GM21390 (cell line): Measurements from ENCODE around the gene ASCC1.

Source experiments
- ATAC-seq: cut with Tn5 transposase; IDR thresholded peaks from one replicate; pipeline ENCODE4 v1.9.1; 2021; ENCODE audit not compliant: unreplicated experiment

ASCC1 gene

DNA sequence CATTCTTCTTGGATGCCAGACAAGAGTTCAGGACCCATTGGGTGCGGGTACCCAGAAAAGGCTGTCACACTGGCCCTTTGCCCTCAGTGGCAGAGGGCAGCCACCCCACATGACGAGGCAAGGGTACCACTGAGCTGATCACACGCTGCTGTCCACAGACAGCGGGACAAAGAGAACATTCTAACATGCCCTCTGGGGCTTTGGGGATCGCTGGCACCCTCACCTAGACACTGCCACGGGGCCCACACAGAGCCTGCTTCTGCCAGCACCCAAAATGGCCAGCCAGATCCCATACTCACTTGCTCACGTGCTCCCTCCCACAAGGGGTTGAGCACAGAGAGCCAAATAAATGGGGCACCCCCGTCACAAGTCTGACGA lies 111.0 kb downstream of the ASCC1 start:
- no peak for ATAC-seq

DNA sequence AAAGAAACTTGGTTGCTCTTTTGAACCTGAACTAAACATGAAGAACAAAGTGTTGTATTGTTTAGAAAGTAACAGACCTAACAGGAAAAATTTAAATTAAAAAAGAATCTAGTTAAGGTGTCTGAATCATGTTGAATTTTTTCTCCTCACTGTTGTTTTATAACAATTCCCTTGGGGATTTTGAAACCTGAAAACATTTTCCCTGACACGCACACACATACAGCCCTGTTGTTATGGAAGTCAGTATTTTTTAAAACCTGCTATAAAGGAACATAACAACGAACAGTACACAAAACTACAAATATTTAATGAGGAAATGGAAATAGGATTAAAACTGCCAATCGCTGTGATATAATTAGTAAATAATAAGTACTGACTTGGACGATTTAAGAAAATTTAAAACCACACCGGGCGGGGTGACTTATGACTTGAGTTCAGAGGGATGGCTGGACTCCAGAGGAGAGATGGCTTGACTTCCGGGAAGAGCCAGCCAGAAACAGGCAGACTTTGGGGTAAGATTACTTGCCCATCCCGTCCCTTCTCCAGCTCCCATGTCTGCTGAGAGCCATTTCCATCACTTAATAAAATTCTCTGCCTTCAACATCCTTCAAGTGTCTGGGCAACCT lies 111.5 kb downstream of the ASCC1 start:
- no peak for ATAC-seq

DNA sequence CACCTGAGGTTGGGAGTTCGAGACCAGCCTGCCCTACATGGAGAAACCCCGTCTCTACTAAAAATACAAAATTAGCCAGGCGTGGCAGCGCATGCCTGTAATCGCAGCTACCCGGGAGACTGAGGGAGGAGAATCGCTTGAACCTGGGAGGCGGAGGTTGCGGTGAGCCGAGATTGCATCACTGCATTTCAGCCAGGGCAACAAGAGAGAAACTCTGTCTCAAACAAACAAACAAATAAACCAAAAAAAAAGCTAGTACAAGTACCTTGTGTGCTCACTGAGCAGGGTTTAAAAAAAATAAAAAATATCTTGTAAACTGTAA lies 116.5 kb downstream of the ASCC1 start:
- no peak for ATAC-seq

DNA sequence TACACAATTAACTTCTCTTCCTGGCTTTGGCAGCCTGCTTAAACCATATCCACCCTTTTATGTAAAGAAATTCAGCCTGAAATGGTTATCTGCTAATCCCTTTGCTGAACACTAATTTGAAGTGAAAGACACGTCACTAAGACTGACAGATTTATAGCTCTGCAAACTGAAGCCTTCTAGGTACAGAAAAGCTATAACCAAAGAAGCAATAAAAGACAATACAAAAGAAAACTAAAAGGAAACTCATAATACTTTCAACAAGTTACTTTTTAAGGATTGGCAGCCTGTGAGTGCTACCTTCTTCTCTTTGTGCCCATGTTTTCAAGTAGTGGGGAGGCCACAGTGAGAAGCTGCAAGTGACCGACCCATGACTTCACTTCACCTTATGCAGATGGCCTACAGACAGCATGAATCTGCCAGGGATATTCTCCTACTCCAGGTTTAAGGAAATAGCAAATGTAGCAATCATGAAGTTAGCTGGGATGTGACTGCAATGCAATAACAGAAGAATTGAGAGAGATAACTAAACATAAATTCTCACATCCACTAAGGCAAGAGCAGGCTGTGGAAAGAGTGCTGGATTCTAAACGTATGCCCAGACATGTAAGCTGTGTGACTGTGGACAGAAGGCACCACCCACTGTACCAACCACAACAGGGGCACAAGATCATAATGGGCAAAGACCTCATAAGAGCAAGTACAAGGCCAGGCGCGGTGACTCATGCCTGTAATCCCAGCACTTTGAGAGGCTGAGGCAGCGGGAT lies 117.1 kb downstream of the ASCC1 start:
- ATAC-seq, result no peak

DNA sequence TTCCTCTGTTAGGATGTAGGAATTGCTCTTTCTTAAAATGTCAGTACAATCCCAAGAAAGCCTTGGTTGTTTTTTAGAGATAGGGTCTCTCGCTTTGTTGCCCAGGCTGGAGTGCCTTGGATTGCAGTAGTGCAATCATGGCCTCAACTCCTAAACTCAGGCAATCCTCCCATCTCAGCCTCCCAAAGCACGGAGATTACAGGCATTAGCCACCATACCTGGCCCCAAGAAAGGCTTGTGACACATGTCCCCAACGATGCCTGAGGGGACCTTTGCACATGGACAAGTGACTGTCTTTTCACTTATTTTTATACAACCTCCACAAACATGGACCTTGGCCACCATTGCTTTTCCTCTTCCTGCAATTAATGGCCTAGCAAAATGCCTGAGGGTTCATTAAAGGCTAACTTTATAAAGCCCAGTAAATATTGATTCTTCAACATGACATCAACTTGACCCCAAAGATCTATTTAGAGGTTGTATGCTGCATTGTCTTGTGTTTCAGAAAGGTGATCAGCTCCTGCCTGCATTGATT lies 117.7 kb downstream of the ASCC1 start:
- no peak for ATAC-seq

DNA sequence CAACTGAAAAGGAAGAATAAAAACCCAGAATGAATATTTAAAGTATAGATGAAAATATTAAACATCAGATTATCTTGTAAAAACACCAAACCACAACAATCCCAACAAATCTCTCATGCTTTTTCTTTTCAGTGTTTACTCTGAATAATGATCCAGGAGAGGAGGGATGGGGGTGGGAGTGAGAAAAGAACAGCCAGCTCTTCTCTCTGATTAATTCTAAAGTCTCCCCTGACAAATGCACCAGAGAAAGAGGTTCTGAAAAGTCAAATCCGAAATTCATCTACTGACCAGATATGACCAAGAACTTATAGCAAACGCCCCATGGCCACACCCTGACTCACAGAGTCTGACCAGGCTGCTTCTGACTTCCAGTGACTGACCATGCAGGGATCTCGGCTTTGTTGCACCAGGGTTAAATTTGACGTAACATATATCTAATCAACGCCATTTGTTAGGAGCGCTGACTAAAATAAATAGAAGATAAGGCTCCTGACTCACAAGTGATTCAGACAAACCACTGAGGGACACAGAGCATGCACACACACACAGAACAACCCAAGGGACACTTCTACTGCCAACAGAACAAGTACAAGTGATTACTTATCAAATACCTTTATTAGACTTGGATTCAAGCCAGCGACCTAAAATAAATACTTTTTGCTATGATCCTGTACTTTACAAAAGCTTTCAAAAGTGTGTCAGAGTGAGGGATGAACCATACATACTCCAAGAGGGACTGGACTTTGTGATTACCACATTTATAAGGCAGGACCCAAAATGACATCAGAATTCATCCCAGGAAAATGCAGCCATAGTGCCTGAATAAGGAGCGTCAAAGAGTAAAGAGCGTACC lies 118.4 kb downstream of the ASCC1 start:
- no peak for ATAC-seq

DNA sequence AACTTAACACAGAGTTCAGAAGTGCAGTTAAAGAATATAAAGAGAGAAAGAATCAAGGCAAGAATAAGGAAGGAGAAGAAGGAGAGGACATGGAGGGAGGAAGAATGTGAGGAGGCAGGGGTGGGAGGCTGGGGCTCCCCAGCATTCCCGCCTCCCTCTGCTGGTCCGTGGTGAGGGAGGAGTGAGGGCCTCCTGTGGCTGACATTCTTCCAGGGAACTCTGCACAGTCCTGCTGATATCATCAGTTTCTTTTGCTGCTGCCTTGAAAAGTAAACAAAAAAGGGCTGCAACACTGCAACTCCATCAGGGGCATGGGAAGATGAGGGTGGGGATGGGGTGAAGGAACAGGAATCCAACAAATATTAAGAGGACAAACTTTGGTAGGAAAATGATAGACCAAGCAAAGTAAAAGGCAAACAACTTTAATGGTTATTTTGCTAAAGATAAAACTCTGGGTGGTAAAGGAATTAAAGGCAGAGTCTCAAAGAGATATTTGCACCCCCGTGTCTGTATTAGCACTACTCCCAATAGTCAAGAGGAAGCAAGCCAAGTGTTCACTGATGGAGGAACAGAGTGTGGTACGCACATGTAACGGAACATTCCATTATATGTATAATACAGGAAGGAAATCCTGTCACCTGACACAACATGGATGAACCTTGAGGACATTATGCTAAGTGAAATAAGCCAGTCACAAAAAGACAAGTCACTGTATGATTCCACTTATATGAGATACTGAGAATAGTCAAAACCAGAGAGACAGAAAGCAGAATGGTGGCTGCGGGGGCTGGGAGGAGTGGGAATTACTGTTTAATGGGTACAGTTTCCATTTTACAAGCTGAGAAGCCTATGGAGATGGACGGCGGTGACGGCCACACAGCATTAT lies 119.7 kb downstream of the ASCC1 start:
- no peak for ATAC-seq

DNA sequence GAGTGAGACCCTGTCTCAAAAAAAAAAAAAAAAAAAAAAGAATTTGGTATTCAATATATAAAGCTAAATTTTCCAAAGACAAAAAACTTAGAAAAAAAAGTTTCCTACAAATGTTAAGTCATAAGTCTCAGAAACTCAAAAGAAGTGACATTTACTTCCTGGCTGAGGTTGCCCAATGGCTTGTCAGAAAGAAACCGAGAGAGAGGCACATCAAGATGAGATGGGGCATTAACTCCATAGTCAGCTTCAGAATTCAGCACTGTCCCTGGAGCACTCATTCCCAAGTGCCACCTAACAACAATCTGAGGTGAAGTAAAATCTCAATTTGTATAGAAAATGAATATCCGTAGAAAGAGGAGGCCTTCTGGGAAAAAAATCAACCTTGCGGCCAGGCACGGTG lies 120.9 kb downstream of the ASCC1 start:
- no peak for ATAC-seq

DNA sequence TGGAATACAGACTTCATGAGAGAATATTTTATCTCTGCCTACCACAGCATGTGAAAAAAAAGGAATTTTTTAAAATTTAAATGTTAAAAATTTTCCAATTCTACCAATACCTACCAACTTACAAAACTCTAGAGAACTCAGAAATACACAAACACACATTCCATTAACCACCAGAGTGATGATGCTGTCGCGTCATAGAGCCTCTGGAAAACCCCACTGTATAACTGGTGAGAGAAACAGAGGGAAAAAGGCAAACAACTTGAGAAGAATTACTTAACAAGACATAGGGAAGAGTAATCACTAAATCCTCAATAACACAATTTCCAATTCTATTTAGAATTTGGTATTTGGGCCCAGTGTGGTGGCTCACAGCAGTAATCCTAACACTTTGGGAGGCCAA lies 121.5 kb downstream of the ASCC1 start:
- no peak for ATAC-seq

DNA sequence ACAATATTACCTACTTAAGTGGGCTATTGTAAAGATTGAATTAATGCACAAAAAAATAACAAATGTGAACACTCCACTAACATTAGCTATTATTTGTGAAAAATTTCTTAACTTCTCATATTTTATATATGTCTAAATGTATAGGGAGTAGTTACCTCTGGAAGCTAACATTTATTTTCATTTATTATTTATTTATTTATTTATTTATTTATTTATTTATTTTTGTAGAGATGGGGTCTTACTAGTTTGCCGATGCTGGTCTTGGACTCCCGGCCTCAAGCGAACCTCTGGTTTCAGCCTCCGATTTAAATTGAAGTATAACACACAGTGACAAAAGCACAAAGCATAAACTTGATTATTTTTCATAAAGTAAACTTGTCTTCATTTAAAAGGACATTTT lies 122.6 kb downstream of the ASCC1 start:
- no peak for ATAC-seq

DNA sequence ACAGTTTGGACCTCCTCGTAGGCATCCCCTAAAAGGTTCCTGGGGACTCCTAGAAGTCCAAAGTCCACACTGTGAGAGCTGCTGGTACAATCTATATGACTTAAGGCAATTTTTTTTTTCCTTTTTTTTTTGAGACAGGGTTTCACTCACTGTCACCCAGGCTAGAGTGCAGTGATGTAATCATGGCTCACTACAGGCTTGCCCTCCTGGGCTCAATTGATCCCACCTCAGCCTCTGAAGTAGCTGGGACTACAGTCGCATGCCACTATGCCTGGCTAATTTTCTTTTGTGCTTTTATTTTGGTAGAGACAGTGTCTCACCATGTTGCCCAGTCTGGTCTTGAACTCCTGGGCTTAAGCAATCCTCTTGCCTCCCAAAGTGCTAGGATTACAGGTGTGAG lies 123.1 kb downstream of the ASCC1 start:
- no peak for ATAC-seq

DNA sequence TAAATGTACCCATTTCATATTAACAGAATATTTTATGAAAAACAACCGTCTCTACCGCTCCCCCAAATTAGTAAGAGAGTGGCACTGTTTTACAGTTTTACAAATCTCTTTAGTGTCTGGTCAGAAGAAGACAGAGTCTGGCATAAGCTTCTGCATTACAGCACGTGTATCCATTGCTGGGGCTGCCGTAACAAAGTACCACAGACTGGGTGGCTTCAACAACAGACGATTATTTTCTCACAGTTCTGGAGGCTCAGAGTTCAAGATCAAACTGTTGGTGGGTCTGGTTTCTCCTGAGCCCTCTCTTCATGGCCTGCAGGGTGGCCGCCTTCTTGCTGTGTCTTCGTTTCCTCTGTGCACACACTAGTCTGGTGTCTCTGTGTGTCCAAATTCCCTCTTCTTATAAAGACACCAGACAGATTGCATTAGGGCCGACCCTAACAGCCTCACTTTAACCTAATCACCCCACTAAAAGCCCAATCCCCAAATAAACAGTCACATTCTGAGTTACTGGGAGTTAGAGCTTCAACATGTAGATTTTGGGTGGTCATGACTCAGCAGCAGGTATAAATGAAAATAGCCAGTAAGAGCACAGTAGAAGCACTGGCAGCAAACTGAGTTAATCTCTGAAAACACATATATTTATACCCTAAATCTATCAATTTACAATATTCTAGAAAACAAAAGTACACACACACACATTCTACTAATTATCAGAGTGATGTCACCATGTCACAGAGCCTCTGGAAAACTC lies 123.7 kb downstream of the ASCC1 start:
- no peak for ATAC-seq

DNA sequence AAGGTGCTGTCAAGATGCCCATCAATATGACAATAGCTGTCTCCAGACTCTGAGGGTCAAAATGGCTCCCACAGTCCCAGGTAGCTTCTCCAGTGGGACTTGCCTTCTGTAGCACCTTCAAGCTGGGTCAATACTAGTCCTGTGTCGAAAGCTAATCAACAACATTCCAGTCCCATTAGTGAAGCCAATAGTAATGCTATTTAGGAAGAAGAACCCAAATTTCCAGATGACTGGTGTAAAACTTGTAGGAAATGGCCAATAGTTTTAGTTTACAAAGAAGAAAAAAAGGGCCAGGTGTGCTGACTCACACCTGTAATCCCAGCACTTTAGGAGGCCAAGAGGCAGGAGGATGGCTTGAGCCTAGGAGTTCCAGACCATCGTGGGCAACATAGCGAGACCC lies 125.8 kb downstream of the ASCC1 start:
- no peak for ATAC-seq

DNA sequence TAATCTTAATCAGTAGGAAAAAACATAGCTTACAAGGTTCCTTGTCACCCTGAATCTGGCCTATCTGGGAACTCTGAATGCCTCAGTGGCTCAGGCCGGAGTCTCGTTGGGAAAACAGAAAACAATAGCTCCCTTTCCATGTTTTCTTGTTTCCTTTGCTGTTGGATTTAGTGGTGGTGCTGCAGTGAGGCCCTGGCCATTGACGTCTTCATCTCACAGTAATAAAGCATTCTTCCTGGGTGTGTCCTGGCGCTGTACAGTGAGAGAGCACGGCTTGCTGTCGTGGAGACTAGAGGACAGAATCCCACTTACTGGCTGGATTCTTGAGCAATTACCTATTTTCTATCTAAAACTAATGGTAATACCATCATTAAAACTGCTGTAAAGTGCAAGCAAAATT lies 126.5 kb downstream of the ASCC1 start:
- ATAC-seq, result no peak

DNA sequence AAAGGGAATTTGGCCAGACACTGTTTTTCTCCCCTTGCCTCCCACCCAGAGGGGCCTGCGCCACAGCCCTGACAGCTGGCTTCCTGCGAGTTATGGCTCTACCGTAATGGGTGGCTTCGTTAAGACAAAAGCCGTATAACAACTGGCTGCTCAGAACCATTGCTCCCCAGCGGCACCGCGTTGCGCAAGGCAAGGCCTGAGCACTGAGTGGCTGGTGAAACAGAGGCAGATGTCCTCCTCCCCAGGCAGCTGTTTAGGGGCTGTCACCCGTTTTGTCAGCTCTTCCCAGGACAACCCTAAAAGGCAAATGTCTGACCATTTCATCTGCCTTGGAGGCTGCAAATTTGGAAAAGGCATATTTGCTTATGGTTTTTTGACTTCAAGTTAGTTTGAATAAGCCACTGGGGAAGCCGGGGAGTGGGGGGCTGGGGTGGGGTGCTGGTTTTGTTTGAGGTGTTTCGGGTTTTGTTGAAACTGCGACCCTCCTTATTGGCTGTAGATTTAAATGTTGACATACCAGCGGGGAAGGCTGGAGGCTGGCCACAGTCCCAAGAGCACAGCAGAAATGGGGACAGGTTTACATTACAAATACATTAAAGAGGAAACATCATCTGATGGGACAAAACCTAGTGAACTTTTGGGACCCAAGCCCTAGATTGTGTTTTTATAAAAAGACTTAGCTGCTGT lies 127.0 kb downstream of the ASCC1 start:
- no peak for ATAC-seq

DNA sequence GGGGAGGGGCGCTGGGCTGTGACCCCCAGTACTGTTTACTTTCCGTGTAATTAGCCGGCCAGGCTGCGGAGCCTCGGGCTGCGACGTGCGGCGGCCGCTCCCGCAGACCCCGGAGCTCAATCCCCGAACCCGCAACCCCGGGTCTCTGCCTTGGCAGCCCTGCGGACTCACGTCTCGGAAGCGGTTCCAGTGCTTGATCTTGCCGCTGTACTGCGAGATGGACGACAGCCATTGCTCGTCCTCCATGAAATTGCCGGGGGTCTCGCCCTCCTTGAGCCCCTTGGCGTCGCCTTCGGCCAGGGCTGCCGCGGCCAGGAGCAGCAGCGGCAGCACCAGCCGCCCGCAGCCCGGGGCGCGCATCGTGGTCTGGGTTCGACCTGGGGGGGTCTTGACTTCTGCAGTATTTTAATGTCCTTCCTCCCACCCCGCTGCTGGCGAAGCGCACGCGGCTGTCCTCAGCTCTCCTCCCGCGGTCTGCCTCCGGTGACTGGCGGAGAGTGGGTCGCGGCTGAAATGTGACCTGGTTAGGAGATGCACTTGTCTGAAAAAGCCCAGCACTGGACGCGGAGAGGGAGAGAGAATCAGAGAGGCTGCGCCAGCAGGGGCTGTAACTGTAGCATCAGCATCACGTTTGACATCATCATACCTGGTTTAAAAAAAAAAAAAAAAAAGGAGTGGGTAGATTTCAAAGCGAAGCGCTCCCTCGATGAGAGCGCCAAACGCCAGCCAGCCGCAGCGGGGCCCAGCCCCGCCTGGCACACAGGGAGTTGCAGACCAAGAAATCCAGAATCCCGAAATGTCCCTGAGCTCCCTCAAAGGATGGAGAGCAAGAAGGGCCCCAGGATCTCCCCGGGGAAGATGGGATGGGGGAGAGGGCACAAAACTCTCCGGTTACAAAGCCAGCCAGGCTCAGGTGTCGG lies 127.8 kb downstream of the ASCC1 start, which contains the start of gene SPOCK2:
Gene SPOCK2 (minus strand): TSS at position 583 of the 920 bp plus-strand sequence. CDS start 223 bp downstream, at position 360.
- ATAC-seq, result no peak

DNA sequence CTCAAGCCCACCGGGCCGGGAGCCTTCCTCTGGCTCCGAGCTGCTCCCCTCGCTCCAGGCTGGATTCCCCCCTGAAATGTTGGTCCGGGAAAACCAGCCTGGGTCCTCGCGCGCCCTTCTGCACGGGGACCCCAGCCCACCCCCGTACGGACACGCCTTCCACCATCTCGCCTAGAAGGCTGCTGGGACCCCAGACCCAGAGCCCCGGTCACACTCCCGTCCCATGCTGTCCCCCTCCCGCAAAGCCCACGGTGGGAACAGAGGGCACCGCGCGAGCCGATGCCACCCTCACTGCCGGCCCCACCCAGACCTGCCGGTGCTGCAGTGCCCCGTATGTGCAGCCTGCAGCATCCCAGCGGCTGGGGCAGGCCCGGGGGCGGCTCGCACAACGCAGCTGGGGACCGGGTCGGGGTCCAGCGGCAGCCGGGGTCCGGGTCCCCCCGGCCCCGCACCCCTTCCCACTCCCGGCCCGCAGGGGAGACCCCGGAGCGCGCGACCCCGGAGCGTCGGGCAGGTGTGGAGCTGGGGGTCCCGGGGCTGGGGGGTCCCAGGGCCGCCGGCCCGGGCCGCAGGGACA lies 128.6 kb downstream of the ASCC1 start:
- no peak for ATAC-seq
